ENCODE results near the gene ARFIP1. TPM values are rescaled to one million over a fixed set of nuclear protein-coding genes. Genes with fewer than 3 reads are reported as not detected.

Gene ARFIP1
- polyA plus RNA-seq, 1 experiment, result 11.5 TPM

DNA sequence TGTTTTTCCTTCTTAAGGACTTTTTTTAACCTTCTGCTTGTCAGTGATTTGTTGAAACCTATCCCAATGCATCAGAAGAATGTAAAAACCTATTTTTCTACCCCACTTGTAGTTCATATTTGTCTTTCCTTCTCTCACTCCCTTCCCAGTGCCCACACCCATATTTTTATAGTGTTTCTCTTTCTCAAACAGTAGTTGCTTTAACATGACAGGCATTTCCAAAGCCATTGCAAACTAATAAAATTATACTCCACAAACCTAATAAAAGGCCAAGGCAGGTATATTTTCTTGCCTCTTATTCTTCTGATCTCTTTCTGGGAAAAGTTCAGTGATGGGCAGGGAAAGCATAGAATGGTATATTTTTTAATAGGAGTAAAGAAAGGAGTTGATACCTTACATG lies 120.6 kb downstream of the ARFIP1 start:
- TF ChIP-seq, protein P1, sequence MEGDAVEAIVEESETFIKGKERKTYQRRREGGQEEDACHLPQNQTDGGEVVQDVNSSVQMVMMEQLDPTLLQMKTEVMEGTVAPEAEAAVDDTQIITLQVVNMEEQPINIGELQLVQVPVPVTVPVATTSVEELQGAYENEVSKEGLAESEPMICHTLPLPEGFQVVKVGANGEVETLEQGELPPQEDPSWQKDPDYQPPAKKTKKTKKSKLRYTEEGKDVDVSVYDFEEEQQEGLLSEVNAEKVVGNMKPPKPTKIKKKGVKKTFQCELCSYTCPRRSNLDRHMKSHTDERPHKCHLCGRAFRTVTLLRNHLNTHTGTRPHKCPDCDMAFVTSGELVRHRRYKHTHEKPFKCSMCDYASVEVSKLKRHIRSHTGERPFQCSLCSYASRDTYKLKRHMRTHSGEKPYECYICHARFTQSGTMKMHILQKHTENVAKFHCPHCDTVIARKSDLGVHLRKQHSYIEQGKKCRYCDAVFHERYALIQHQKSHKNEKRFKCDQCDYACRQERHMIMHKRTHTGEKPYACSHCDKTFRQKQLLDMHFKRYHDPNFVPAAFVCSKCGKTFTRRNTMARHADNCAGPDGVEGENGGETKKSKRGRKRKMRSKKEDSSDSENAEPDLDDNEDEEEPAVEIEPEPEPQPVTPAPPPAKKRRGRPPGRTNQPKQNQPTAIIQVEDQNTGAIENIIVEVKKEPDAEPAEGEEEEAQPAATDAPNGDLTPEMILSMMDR (IDR thresholded peaks at IDR 0.05; ENCODE audit: insufficient read depth, low read depth, low read length), result no peak
- Histone ChIP-seq H3K4me3 (ENCODE audit: low read depth, low read length) (no peak overlapping the region), H3K36me3 (ENCODE audit: control insufficient read depth, insufficient read depth, low read length) (no peaks in the 10 kb centered on the region), H3K27me3 (ENCODE audit: control insufficient read depth, insufficient read depth, low read length) (no peaks in the 10 kb centered on the region)
- POLR2A ChIA-PET, result no interaction called here
- DNase-seq (ENCODE audit: low read depth), result no peak
- CTCF ChIA-PET, result no interaction called here

DNA sequence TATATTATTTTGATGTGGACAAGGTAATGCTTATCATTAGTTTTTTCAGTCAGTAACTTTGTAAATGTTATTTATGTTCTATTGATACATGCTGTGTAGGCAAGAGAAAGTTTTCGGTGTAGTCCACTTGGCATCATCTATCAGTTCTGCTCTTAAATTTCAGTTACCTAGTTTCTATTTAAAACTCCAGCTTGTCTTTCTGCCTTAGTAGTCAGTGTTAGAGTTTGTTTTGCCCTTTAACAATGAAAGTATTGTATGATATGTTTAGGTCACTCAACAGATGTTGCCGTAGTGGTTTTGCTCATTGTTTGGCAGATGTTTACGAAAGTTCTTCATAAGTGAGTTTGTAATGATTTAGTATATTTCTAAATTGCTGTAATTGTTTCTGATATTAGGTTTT lies 121.5 kb downstream of the ARFIP1 start:
- TF ChIP-seq, protein P1 (IDR thresholded peaks at IDR 0.05; ENCODE audit: insufficient read depth, low read depth, low read length), result no peak
- no peaks in the 10 kb centered on the region for H3K36me3 ChIP-seq (ENCODE audit: control insufficient read depth, insufficient read depth, low read length)
- POLR2A ChIA-PET, result no interaction called here
- H3K4me3 ChIP-seq (ENCODE audit: low read depth, low read length), result no peak overlapping the region
- H3K27me3 ChIP-seq (ENCODE audit: control insufficient read depth, insufficient read depth, low read length), result no peaks in the 10 kb centered on the region
- DNase-seq (ENCODE audit: low read depth), result no peak
- CTCF ChIA-PET, result no interaction called here

DNA sequence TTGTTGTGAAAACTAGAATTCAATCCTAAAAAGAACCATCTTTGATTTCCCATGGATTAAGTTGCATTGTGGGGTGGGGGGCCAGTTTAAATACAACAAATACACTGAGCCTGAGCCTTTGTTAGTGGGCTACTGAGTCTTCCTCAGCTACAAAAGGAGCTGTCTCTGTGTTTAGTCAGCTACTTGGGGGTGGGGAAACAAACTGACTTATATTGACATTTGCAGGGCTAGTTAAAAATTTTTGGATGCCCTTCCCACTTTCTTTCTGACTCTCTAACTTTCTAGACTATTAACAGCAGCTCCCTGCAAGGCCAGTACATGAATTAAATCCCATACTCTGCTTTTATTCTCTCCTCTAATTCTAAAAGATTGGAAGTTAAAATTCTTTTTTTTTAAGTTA lies 123.9 kb downstream of the ARFIP1 start:
- no peaks in the 10 kb centered on the region for H3K27me3 ChIP-seq (ENCODE audit: control insufficient read depth, insufficient read depth, low read length)
- no peak for DNase-seq (ENCODE audit: low read depth)
- POLR2A ChIA-PET, result no interaction called here
- TF ChIP-seq, protein P1 (IDR thresholded peaks at IDR 0.05; ENCODE audit: insufficient read depth, low read depth, low read length), result no peak
- no peaks in the 10 kb centered on the region; the same call in 1 of the 2 replicates for H3K36me3 ChIP-seq (ENCODE audit: control insufficient read depth, insufficient read depth, low read length)
- H3K4me3 ChIP-seq (ENCODE audit: low read depth, low read length), result no peak overlapping the region
- CTCF ChIA-PET, result interaction anchor here (0.6 kb wide), 1 partner anchor 224 kb away, joined by 4 read pairs; no protein-coding TSS in a partner anchor

DNA sequence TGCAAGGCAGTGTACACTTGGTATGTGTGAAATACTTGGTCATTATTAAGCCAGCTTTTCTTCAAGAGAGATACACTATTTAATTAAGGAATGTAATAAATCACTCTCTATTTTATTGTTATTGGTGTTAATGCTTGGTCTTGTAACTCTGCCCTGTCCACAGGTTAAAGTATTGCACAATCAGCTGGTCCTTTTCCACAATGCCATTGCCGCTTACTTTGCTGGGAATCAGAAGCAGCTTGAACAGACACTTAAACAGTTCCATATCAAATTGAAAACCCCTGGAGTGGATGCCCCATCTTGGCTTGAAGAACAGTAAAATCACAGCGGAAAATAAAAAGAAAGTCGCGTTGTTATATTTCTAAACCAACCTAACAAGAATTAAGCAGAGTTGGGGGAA lies 130.1 kb downstream of the ARFIP1 start:
- Histone ChIP-seq H3K4me3 (ENCODE audit: low read depth, low read length) (no peak overlapping the region), H3K27me3 (ENCODE audit: control insufficient read depth, insufficient read depth, low read length) (no peaks in the 10 kb centered on the region), H3K36me3 (ENCODE audit: control insufficient read depth, insufficient read depth, low read length) (no peaks in the 10 kb centered on the region; the same call in 1 of the 2 replicates)
- POLR2A ChIA-PET, result no interaction called here
- TF ChIP-seq, protein P1 (IDR thresholded peaks at IDR 0.05; ENCODE audit: insufficient read depth, low read depth, low read length), result no peak
- CTCF ChIA-PET, result no interaction called here
- no peak for DNase-seq (ENCODE audit: low read depth)

DNA sequence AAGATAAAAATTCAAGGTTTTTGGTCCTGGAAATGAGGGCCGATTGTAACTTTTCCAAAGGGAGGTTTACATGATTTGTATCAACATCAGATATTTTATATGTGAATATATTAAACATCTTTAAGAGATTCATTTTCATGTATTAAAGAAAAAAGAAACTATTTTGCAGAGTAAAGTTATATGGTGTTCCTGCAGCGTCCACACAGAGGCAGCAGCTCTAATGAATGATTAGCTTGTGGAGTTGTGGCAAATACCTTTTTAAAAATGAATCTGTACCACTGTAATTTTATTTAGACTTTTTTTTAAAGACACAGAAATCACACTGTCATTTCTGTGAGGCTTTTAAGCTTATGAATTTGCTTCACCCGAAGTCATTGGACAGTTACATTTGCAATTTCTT lies 130.8 kb downstream of the ARFIP1 start:
- CTCF ChIA-PET, result interaction anchor here (0.7 kb wide), 1 partner anchor 127 kb away, joined by 4 read pairs; no protein-coding TSS in a partner anchor
- POLR2A ChIA-PET, result no interaction called here
- Histone ChIP-seq H3K4me3 (ENCODE audit: low read depth, low read length) (no peak overlapping the region), H3K27me3 (ENCODE audit: control insufficient read depth, insufficient read depth, low read length) (no peaks in the 10 kb centered on the region), H3K36me3 (ENCODE audit: control insufficient read depth, insufficient read depth, low read length) (no peaks in the 10 kb centered on the region; the same call in 1 of the 2 replicates)
- TF ChIP-seq, protein P1 (IDR thresholded peaks at IDR 0.05; ENCODE audit: insufficient read depth, low read depth, low read length), result no peak
- DNase-seq (ENCODE audit: low read depth), result no peak

Data from BJ (cell line).